HT-29 (cell line): ENCODE results near the gene BABAM1. TPM values are rescaled to one million over a fixed set of nuclear protein-coding genes. Genes with fewer than 3 reads are reported as not detected.

Source experiments
- DNase-seq: peaks from one replicate; pipeline ENCODE4 v3.0.0-alpha.2; 2015; ENCODE audit warnings: low spot score
- total RNA-seq: library from RNA; depleted of rRNA; stranded (reverse); fragments of >200 nt; shearing (Covaris generic); gene quantifications from 2 replicates; pipeline ENCODE4 v1.2.3, GENCODE V29; 2014; rRNA removed

Gene BABAM1
- 79.8 and 98.6 TPM in 2 replicates for total RNA-seq

- peak; percentile 92 for DNase-seq
Observed at GRCh38 chr19:17266975-17267788, at the start of gene BABAM1. TSS of gene BABAM1 (plus strand) at chr19:17267443. CDS start at chr19:17268807, 1,364 bp downstream.

GRCh38 chr19:17219286-17219685, 48.0 kb upstream of the BABAM1 start:
- no peak for DNase-seq

- peak; percentile 43 for DNase-seq
Observed at GRCh38 chr19:17220207-17220758, 47.0 kb upstream of the BABAM1 start.

GRCh38 chr19:17225053-17225452, 42.2 kb upstream of the BABAM1 start:
- DNase-seq, result no peak

- peak; percentile 94 for DNase-seq
Observed at GRCh38 chr19:17226002-17226933, 41.0 kb upstream of the BABAM1 start, which contains the start of gene OCEL1. TSS of gene OCEL1 (plus strand) at chr19:17226226. CDS start at chr19:17226248, 22 bp downstream.

GRCh38 chr19:17227798-17228367, 39.4 kb upstream of the BABAM1 start:
- no peak for DNase-seq

- DNase-seq, result no peak
Observed at GRCh38 chr19:17229890-17230289, 37.4 kb upstream of the BABAM1 start.

- no peak for DNase-seq
Observed at GRCh38 chr19:17232258-17232657, 35.0 kb upstream of the BABAM1 start.

- DNase-seq, result peak; percentile 71
Observed at GRCh38 chr19:17234911-17235299, 32.3 kb upstream of the BABAM1 start.

GRCh38 chr19:17235300-17235970, 31.8 kb upstream of the BABAM1 start:
- peak; percentile 63 for DNase-seq

GRCh38 chr19:17235971-17236777, 31.1 kb upstream of the BABAM1 start:
- peak; percentile 57 for DNase-seq

GRCh38 chr19:17236811-17237543, 30.3 kb upstream of the BABAM1 start:
- DNase-seq, result no peak

GRCh38 chr19:17237747-17238706, 29.2 kb upstream of the BABAM1 start:
- DNase-seq, result no peak

GRCh38 chr19:17240062-17240752, 27.0 kb upstream of the BABAM1 start:
- peak; percentile 68 for DNase-seq

- DNase-seq, result no peak
Observed at GRCh38 chr19:17240826-17241399, 26.3 kb upstream of the BABAM1 start.

GRCh38 chr19:17242431-17243208, 24.6 kb upstream of the BABAM1 start:
- no peak for DNase-seq
